PC-3 (cell line): ENCODE measurements around the gene TMEM54. TPM values are rescaled to one million over a fixed set of nuclear protein-coding genes. Genes with fewer than 3 reads are reported as not detected.

Experiments
- ATAC-seq: fragments of 200-7000 bp; cut with Tn5 transposase; 2 replicates; pipeline ENCODE4 v1.9.1; 2020; ENCODE audit warnings: mild to moderate bottlenecking, moderate library complexity
- BruUV-seq: library from RNA; stranded (reverse); fragments of 400-500 nt; replicated peaks from 2 replicates; lab custom pipeline; 2021; lab: Mats Ljungman, UMichigan
- CTCF ChIA-PET: fragments of 300-600 bp; sonication (Branson Sonifier 250); formaldehyde crosslinking; loops from one replicate; lab custom pipeline; 2022; ENCODE audit warnings: antibody characterized with exemption; lab: Charles Lee
- POLR2A ChIA-PET: fragments of 300-600 bp; sonication (Branson Sonifier 250); formaldehyde crosslinking; loops from one replicate; lab custom pipeline; 2022; ENCODE audit warnings: antibody characterized with exemption; ENCODE audit not compliant: unreplicated experiment; lab: Charles Lee
- DNase-seq: peaks from one replicate; pipeline ENCODE4 v3.0.0-alpha.2; 2015
- H2AFZ ChIP-seq: fragments of 300-600 bp; sonication (generic); 2 replicates; pipeline ENCODE4 v1.6.0; 2016; ENCODE audit warnings: antibody characterized with exemption, low read length
- H3F3A ChIP-seq: fragments of 300-600 bp; sonication (generic); one replicate; pipeline ENCODE4 v1.6.0; 2017; ENCODE audit warnings: antibody characterized with exemption, low read length, control low read depth, mild to moderate bottlenecking; ENCODE audit not compliant: unreplicated experiment
- H3K27ac ChIP-seq: fragments of 300-600 bp; sonication (generic); 2 replicates; pipeline ENCODE4 v1.5.1; 2016; ENCODE audit warnings: mild to moderate bottlenecking, low read length
- H3K27me3 ChIP-seq: fragments of 300-600 bp; sonication (generic); 2 replicates; pipeline ENCODE4 v1.6.1; 2016; ENCODE audit warnings: low read length, mixed read lengths
- H3K36me3 ChIP-seq: fragments of 300-600 bp; sonication (generic); 2 replicates; pipeline ENCODE4 v1.6.1; 2016; ENCODE audit warnings: low read depth, mixed run types, low read length, mixed read lengths
- H3K4me1 ChIP-seq: fragments of 300-600 bp; sonication (generic); 2 replicates; pipeline ENCODE4 v1.5.1; 2016; ENCODE audit warnings: low read length; ENCODE audit not compliant: insufficient read depth
- H3K4me2 ChIP-seq: fragments of 300-600 bp; sonication (generic); 2 replicates; pipeline ENCODE4 v1.6.0; 2016; ENCODE audit warnings: low read length
- H3K4me3 ChIP-seq: fragments of 300-600 bp; sonication (generic); 2 replicates; pipeline ENCODE4 v1.5.1; 2016; ENCODE audit warnings: mild to moderate bottlenecking, low read length, mixed read lengths
- H3K79me2 ChIP-seq: fragments of 300-600 bp; sonication (generic); 2 replicates; pipeline ENCODE4 v1.6.1; 2017; ENCODE audit warnings: low read length, mixed read lengths
- H3K9ac ChIP-seq: fragments of 300-600 bp; sonication (generic); 2 replicates; pipeline ENCODE4 v1.6.0; 2016; ENCODE audit warnings: mild to moderate bottlenecking, low read length
- H3K9me2 ChIP-seq: fragments of 300-600 bp; sonication (generic); replicated peaks from 2 replicates; pipeline ENCODE4 v1.6.1; 2016; ENCODE audit warnings: mixed run types, low read length, mixed read lengths
- H3K9me3 ChIP-seq: fragments of 300-600 bp; sonication (generic); 2 replicates; pipeline ENCODE4 v1.6.1; 2016; ENCODE audit warnings: low read length, mixed read lengths
- H4K20me1 ChIP-seq: fragments of 300-600 bp; sonication (generic); 2 replicates; pipeline ENCODE4 v1.6.1; 2016; ENCODE audit warnings: low read length, mixed read lengths
- CTCF ChIP-seq: fragments of 300-600 bp; sonication (generic); conservative IDR thresholded peaks from 2 replicates; pipeline ENCODE4 v1.5.1; 2017; ENCODE audit warnings: antibody characterized with exemption, low read depth, mild to moderate bottlenecking, low read length
- EZH2 ChIP-seq: fragments of 300-600 bp; sonication (generic); IDR thresholded peaks from one replicate; pipeline ENCODE4 v1.6.1; 2017; ENCODE audit warnings: antibody characterized with exemption, mild to moderate bottlenecking, low read length; ENCODE audit not compliant: unreplicated experiment
- EZH2phosphoT487 ChIP-seq: fragments of 300-600 bp; sonication (generic); IDR thresholded peaks from 2 replicates; pipeline ENCODE4 v1.6.1; 2018; ENCODE audit warnings: mild to moderate bottlenecking, antibody characterized with exemption, low read length, borderline replicate concordance
- intact Hi-C: fragments of 100-400 bp; cut with micrococcal nuclease; formaldehyde crosslinking; loops from 2 replicates; pipeline ENCODE4 v1.9.0; 2023
- total RNA-seq: library from RNA; depleted of rRNA; stranded (reverse); fragments of >200 nt; gene quantifications from 2 replicates; pipeline ENCODE4 v1.2.3, GENCODE V29; 2014

Gene TMEM54
- total RNA-seq, 1 experiment from 2014 or later: 175 TPM

GRCh38 chr1:32915766-32916706, 14.8 kb upstream of the TMEM54 start:
- CTCF ChIA-PET: no interaction called here
- Histone ChIP-seq H3K4me2 (no peak overlapping the region), H3K27ac (no peak overlapping the region), H3K9ac (no peak overlapping the region), H4K20me1 (no peaks in the 10 kb centered on the region), H3K9me2 (no peaks in the 10 kb centered on the region), H3K36me3 (no peaks in the 10 kb centered on the region), H2AFZ (no peak overlapping the region), H3K9me3 (no peaks in the 10 kb centered on the region), H3K4me3 (no peak overlapping the region), H3K4me1 (no peaks in the 10 kb centered on the region; the same call in 1 of the 2 replicates), H3F3A (no peaks in the 10 kb centered on the region), H3K79me2 (no peaks in the 10 kb centered on the region), H3K27me3 (no peaks in the 10 kb centered on the region)
- no peak for TF ChIP-seq EZH2
- no peak for TF ChIP-seq CTCF
- TF ChIP-seq EZH2phosphoT487: no peak
- no TSS peak for BruUV-seq
- POLR2A ChIA-PET: no interaction called here
- no peak for DNase-seq
- intact Hi-C loops: no loop called here
- no peak for ATAC-seq

- H2AFZ ChIP-seq: no peak overlapping the region
- DNase-seq: no peak
- H3K4me1 ChIP-seq: no peaks in the 10 kb centered on the region
- H3K4me3 ChIP-seq: no peak overlapping the region
- ChIA-PET CTCF (no interaction called here), POLR2A (no interaction called here)
- H3K36me3 ChIP-seq: no peaks in the 10 kb centered on the region
- no peaks in the 10 kb centered on the region for H3K27me3 ChIP-seq
- H4K20me1 ChIP-seq: no peaks in the 10 kb centered on the region
- no peaks in the 10 kb centered on the region for H3K9me2 ChIP-seq
- TF ChIP-seq EZH2: no peak
- no peak for TF ChIP-seq CTCF
- no peak for TF ChIP-seq EZH2phosphoT487
- H3K27ac ChIP-seq: no peak overlapping the region
- BruUV-seq: no TSS peak
- no peak for ATAC-seq
- no peak overlapping the region for H3K9ac ChIP-seq
- H3K9me3 ChIP-seq: no peaks in the 10 kb centered on the region
- H3F3A ChIP-seq: no peaks in the 10 kb centered on the region
- no peaks in the 10 kb centered on the region for H3K79me2 ChIP-seq
- intact Hi-C loops: no loop called here
- H3K4me2 ChIP-seq: no peak overlapping the region
Observed at GRCh38 chr1:32910319-32910718, 9.1 kb upstream of the TMEM54 start.

GRCh38 chr1:32907435-32907834, 6.2 kb upstream of the TMEM54 start:
- intact Hi-C loops: no loop called here
- no peaks in the 10 kb centered on the region for H3K9me2 ChIP-seq
- ChIA-PET POLR2A (no interaction called here), CTCF (no interaction called here)
- no peak overlapping the region for H3K4me2 ChIP-seq
- H3K4me1 ChIP-seq: no peaks in the 10 kb centered on the region
- H3K36me3 ChIP-seq: no peaks in the 10 kb centered on the region
- H3F3A ChIP-seq: no peaks in the 10 kb centered on the region
- H2AFZ ChIP-seq: peak overlapping the region; percentile 48; the same call in 1 of the 2 replicates
- H4K20me1 ChIP-seq: no peaks in the 10 kb centered on the region
- no peak overlapping the region for H3K27ac ChIP-seq
- ATAC-seq: peak; percentile 37; the same call in 1 of the 2 replicates
- H3K27me3 ChIP-seq: no peaks in the 10 kb centered on the region
- TF ChIP-seq EZH2phosphoT487: no peak
- no peak for TF ChIP-seq CTCF
- no peak for TF ChIP-seq EZH2
- no TSS peak for BruUV-seq
- no peaks in the 10 kb centered on the region for H3K79me2 ChIP-seq
- no peak overlapping the region for H3K4me3 ChIP-seq
- no peak overlapping the region for H3K9ac ChIP-seq
- DNase-seq: no peak
- no peaks in the 10 kb centered on the region for H3K9me3 ChIP-seq
